IPS DF 6.9 (cell line): ENCODE measurements around the gene NAGS.
A peak's percentile ranks its signal among the peaks of the same experiment; 100 is the strongest.
"Not testable (repeated sequence)": the region's sequence is repeated elsewhere in the genome, so short reads cannot be mapped to it uniquely, and the experiment has no call there.

Experiments used
- DNase-seq: peaks from one replicate; pipeline ENCODE4 v3.0.0-alpha.2; 2013; ENCODE audit warnings: low read depth, low spot score
- H3K27ac ChIP-seq: one replicate; pipeline ENCODE4 v1.5.1; 2013; ENCODE audit warnings: low read length, control low read depth
- H3K27me3 ChIP-seq: 2 replicates; pipeline ENCODE4 v1.6.1; 2013; ENCODE audit warnings: mild to moderate bottlenecking, low read length; ENCODE audit not compliant: control insufficient read depth, insufficient read depth
- H3K36me3 ChIP-seq: 2 replicates; pipeline ENCODE4 v1.6.1; 2013; ENCODE audit warnings: low read length; ENCODE audit not compliant: control insufficient read depth, insufficient read depth
- H3K4me1 ChIP-seq: 2 replicates; pipeline ENCODE4 v1.6.1; 2013; ENCODE audit warnings: low read length; ENCODE audit not compliant: control insufficient read depth, insufficient read depth
- H3K4me3 ChIP-seq: 2 replicates; pipeline ENCODE4 v1.5.1; 2013; ENCODE audit warnings: mild to moderate bottlenecking, low read length
- H3K9me3 ChIP-seq: 2 replicates; pipeline ENCODE4 v1.6.1; 2013; ENCODE audit warnings: low read length, inconsistent platforms; ENCODE audit not compliant: control insufficient read depth, insufficient read depth
- WGBS: extraction: QIAGEN DNeasy Blood & Tissue Kit; methylation state at CpG from one replicate; pipeline ENCODE4 v1.1.7; 2013; ENCODE audit warnings: mixed read lengths, missing lambda C conversion rate; ENCODE audit not compliant: insufficient read length, insufficient coverage; 5-methylcytosine and 5-hydroxymethylcytosine counted together

NAGS gene

GRCh38 chr17:43983515-43984411, 20.7 kb upstream of the NAGS start:
- no peaks in the 10 kb centered on the region for H3K36me3 ChIP-seq
- H3K27ac ChIP-seq = no peak overlapping the region
- no peaks in the 10 kb centered on the region for H3K9me3 ChIP-seq
- peak overlapping the region; percentile 65; the same call in 1 of the 2 replicates for H3K4me3 ChIP-seq
- no CpG with 5 or more reads among the region's 78 CpGs for WGBS
- no peaks in the 10 kb centered on the region for H3K4me1 ChIP-seq
- no peak for DNase-seq
- H3K27me3 ChIP-seq = no peaks in the 10 kb centered on the region; the same call in 1 of the 2 replicates

GRCh38 chr17:43984521-43984920, 19.9 kb upstream of the NAGS start:
- DNase-seq = no peak
- Histone ChIP-seq H3K4me1 (no peaks in the 10 kb centered on the region), H3K27me3 (no peaks in the 10 kb centered on the region; the same call in 1 of the 2 replicates), H3K9me3 (no peaks in the 10 kb centered on the region), H3K36me3 (no peaks in the 10 kb centered on the region), H3K4me3 (no peak overlapping the region; the same call in 1 of the 2 replicates), H3K27ac (no peak overlapping the region)
- WGBS = no CpG with 5 or more reads among the region's 8 CpGs

- H3K9me3 ChIP-seq = no peaks in the 10 kb centered on the region
Measured at GRCh38 chr17:43986225-43986981, 18.0 kb upstream of the NAGS start.

GRCh38 chr17:43987131-43988021, 17.0 kb upstream of the NAGS start:
- Histone ChIP-seq H3K9me3 (no peaks in the 10 kb centered on the region), H3K4me3 (no peak overlapping the region), H3K4me1 (no peaks in the 10 kb centered on the region), H3K36me3 (no peaks in the 10 kb centered on the region), H3K27ac (no peak overlapping the region), H3K27me3 (no peaks in the 10 kb centered on the region; the same call in 1 of the 2 replicates)
- DNase-seq = no peak
- no CpG with 5 or more reads among the region's 12 CpGs for WGBS

More at GRCh38 chr17:43986225-43986981, 18.0 kb upstream of the NAGS start:
- H3K27me3 ChIP-seq = no peaks in the 10 kb centered on the region; the same call in 1 of the 2 replicates
- H3K36me3 ChIP-seq = no peaks in the 10 kb centered on the region
- DNase-seq = no peak
- no peak overlapping the region for H3K27ac ChIP-seq
- no CpG with 5 or more reads among the region's 7 CpGs for WGBS
- no peak overlapping the region for H3K4me3 ChIP-seq
- H3K4me1 ChIP-seq = no peaks in the 10 kb centered on the region

- Histone ChIP-seq H3K27ac (no peak overlapping the region), H3K4me1 (no peaks in the 10 kb centered on the region), H3K9me3 (no peaks in the 10 kb centered on the region), H3K36me3 (no peaks in the 10 kb centered on the region), H3K4me3 (no peak overlapping the region), H3K27me3 (no peaks in the 10 kb centered on the region)
- DNase-seq = no peak
- WGBS = no CpG with 5 or more reads among the region's 9 CpGs
Measured at GRCh38 chr17:43988301-43988700, 16.1 kb upstream of the NAGS start.

GRCh38 chr17:43992641-43993040, 11.8 kb upstream of the NAGS start:
- H3K4me1 ChIP-seq = no peaks in the 10 kb centered on the region
- no CpG with 5 or more reads among the region's 14 CpGs for WGBS
- H3K9me3 ChIP-seq = no peaks in the 10 kb centered on the region
- H3K27ac ChIP-seq = no peak overlapping the region
- H3K27me3 ChIP-seq = peaks cover 2% of the 10 kb centered on the region; the same call in 1 of the 2 replicates
- DNase-seq = no peak
- no peak overlapping the region for H3K4me3 ChIP-seq
- H3K36me3 ChIP-seq = no peaks in the 10 kb centered on the region

GRCh38 chr17:43994272-43995149, 9.9 kb upstream of the NAGS start:
- Histone ChIP-seq H3K27me3 (peaks cover 2% of the 10 kb centered on the region; the same call in 1 of the 2 replicates), H3K4me3 (peak overlapping the region; percentile 58; the same call in 1 of the 2 replicates), H3K27ac (no peak overlapping the region), H3K9me3 (no peaks in the 10 kb centered on the region), H3K4me1 (no peaks in the 10 kb centered on the region), H3K36me3 (no peaks in the 10 kb centered on the region)
- no peak for DNase-seq
- no CpG with 5 or more reads among the region's 52 CpGs for WGBS

- Histone ChIP-seq H3K36me3 (no peaks in the 10 kb centered on the region), H3K27me3 (peaks cover 2% of the 10 kb centered on the region; the same call in 1 of the 2 replicates), H3K9me3 (no peaks in the 10 kb centered on the region), H3K4me1 (no peaks in the 10 kb centered on the region), H3K4me3 (no peak overlapping the region; the same call in 1 of the 2 replicates), H3K27ac (no peak overlapping the region)
- no CpG with 5 or more reads among the region's 12 CpGs for WGBS
- no peak for DNase-seq
Measured at GRCh38 chr17:43995150-43995471, 9.3 kb upstream of the NAGS start.

GRCh38 chr17:43997180-43997579, 7.2 kb upstream of the NAGS start:
- not testable (repeated sequence) for H3K4me3 ChIP-seq

More at GRCh38 chr17:43997180-43997579, 7.2 kb upstream of the NAGS start:
- not testable (repeated sequence) for DNase-seq, H3K27ac ChIP-seq, H3K27me3 ChIP-seq, H3K4me1 ChIP-seq, H3K9me3 ChIP-seq, H3K36me3 ChIP-seq
- no CpG with 5 or more reads among the region's 5 CpGs for WGBS
